Stimulated activated CD8-positive, alpha-beta memory T cell treated with anti-CD3 and anti-CD28 coated beads, Interleukin-15, amount 100 ng/mL, for 4 hours (primary cell): Measurements from ENCODE around the gene UBE2I.
A peak's percentile ranks its signal among the peaks of the same experiment; 100 is the strongest.

ENCODE experiments used
- DNase-seq, 2 donors: peaks; one replicate each; pipeline ENCODE4 v3.0.0-alpha.2; 2020; ENCODE audit warnings: low read depth in 2 of 2

UBE2I gene

DNA sequence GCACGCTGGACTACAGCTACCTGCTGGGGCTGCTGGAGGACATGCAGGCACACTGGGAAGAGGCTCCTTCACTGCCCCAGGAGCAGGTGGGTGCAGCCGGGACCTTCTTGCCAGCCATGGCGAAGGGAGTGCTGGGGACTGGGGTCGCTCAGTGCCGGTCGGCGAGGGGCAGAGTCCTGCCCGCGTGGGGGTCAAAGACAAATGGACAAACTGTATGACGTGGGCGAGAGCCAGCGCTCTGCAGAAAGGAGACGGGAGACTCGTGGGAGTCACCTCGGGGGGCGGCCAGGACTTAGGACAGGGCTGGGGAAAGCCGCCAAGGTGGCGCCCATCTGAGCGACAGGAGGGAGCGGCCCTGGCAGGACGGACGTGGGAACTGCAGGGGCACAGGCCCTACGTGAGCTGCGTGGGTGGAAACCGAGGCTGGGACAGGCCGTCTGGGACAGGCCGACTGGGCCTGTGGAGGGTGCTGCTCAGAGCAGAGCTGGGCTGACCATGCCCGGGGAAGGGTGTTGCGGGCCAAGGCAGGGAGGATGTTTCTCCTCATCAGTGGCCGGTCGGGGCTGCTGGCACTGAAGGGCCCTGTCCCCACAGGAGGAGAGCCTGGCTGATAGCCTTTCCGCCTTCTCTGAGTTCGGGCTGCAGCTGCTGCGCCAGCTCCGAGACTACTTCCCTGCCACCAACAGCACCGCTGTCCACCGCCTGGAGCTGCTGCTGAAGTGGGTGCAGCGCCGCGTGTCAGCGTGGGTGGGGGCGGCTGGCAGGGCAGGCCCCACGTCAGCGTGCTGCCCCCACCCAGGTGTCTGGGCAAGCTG, 34.2 kb downstream of the UBE2I start:
- no peak for DNase-seq

DNA sequence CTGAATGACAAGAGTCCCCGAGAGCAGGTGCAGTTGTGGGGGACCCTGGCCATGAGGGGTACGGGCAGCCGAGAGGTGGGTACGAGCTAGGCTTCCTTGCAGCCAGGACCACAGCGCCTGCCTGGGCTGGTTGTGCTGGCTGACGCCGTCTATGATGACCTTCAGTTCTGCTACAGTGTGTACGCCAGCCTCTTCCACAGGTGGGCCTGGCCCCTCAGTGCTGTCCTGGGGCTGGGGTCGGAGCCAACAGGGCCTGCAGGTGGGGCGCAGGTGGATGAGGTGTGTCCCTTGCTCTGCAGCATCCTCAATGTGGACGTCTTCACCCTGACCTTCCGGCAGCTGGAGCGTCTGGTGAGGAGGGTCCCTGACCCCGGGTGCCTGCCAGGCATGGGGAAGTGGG, 35.1 kb downstream of the UBE2I start:
- no peak for DNase-seq

- no peak for DNase-seq
Observed at GRCh38 chr16:1345087-1345486, 35.7 kb downstream of the UBE2I start.

- DNase-seq = no peak
Observed at GRCh38 chr16:1345651-1346421, 36.4 kb downstream of the UBE2I start.

DNA sequence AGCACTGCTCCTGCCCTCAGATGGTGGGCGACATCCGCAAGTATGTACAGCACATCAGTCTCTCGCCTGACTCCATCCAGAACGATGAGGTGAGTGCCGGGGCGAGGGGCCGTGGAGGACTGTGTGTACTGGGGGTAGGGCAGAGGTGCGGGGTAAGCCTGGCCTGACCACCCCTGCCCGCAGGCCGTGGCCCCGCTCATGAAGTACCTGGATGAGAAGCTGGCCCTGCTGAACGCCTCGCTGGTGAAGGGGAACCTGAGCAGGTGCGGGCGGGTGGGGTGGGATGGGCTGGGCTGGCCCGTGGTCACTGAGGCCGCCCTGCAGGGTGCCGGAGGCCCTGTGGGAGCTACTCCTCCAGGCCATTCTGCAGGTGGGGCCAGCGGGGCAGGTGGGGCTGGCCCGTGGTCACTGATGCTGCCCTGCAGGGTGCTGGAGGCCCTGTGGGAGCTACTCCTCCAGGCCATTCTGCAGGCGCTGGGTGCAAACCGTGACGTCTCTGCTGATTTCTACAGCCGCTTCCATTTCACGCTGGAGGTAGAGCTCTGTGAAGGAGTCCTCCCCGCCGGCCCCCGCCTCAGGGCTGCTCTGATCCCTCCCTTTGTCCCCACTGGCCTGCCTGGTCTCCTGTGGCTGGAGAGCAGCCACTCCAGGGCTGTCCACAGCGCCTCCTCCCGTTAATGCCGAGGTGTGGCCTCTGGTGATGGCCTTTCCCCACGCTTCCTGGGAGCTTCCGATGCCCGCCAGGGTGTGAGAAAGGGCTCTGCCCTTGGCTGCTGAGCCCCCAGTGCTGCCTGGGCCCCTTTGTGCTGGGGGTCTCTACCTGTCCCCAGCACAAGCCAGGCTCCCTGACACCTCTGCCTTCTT, 37.2 kb downstream of the UBE2I start:
- DNase-seq = no peak

DNA sequence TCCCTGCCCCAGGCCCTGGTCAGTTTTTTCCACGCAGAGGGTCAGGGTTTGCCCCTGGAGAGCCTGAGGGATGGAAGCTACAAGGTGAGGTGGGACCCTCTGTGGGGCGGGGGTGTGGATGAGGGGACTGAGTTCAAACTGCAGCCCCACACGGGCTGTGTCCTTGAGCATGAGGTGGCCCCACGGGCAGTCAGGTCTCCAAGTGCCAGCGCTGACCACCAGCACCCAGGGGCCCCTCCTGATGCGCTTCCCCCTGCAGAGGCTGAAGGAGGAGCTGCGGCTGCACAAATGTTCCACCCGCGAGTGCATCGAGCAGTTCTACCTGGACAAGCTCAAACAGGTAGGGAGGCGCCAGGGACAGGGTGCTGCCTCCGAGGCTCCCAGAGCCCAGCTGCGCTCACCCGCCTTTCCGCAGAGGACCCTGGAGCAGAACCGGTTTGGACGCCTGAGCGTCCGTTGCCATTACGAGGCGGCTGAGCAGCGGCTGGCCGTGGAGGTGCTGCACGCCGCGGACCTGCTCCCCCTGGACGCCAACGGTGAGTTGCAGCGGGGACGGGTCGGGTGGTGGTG, 37.9 kb downstream of the UBE2I start:
- DNase-seq = no peak

GRCh38 chr16:1347962-1348361, 38.5 kb downstream of the UBE2I start:
- no peak for DNase-seq

DNA sequence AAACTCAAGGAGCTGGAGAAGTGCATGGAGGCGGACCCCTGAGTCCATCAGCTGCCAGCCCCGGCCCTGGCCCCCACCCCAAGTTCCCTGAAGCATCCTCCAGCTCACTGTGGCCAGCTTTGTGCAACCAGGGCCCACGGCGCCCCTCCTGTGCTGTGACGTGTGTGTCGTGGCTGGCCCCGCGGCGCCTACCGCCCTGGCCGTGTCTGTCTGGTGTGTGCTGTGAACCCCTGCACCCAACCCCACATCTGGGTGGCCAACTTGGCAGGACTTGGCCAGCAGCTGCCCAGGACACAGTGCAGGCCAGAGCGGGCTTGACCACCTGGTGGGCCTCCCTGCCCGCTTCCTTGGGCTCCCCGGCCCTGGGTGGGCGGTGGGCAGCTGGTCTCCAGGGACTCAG, 39.0 kb downstream of the UBE2I start:
- DNase-seq = no peak

DNA sequence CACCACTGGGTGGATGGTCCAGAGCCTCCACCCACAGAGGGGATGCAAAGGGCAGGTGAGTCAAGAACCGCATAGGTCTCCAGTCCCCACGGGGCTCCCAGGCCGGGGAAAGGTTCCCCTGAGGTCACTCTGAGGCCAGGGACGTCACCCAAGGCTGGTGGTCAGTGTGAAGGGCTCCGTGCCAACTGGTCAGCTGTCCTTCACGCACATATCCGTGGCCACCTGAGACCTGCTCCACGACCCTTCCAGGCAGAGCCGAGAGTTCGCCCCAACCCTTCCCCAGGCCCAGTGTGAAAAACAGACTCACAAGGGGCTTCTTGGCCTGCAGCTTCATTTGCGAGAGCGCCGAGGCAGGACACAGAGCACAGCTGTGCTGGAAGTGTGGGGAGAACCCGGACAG, 39.5 kb downstream of the UBE2I start:
- no peak for DNase-seq

DNA sequence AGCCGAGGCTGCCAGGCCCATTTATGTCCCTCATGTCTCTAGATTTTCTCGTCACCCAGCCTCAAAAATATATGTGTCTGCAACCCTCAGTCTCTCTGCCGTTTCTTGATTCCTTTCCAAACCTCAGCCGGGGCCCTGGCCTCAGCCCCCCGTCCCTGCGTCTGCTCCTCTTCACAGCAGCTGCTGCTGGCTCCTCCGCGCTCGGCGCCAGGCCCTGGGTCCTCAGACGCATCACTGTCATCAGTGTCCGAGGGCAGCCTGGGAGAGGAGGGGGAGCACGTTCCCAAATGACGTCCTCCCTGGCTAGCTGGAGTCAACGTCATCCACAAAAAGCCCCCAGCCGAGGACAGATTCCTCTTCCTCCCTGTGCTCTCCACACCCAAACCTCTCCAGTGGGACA, 39.9 kb downstream of the UBE2I start:
- DNase-seq = no peak

DNA sequence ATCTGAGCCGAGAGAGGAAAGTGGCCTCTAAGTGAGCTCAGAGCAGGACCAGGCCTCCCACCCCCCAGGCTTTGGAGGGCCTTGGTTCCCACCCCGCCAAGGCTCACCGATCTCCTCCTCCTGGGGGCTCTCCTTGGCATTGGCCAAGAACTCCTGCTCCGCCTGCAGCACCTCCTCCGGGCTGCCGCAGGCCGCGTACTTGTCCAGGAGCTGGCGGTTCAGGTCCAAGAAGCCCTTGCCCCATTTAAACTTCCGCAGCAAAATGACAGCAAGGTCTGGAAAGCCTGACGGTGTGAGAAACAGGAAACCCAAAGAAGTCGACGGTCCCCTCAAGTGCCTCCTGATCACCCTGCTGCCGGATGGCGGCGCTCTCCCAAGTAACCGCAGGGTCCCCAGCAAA, 40.5 kb downstream of the UBE2I start:
- no peak for DNase-seq

- DNase-seq = no peak
Observed at GRCh38 chr16:1350691-1351090, 41.3 kb downstream of the UBE2I start.

DNA sequence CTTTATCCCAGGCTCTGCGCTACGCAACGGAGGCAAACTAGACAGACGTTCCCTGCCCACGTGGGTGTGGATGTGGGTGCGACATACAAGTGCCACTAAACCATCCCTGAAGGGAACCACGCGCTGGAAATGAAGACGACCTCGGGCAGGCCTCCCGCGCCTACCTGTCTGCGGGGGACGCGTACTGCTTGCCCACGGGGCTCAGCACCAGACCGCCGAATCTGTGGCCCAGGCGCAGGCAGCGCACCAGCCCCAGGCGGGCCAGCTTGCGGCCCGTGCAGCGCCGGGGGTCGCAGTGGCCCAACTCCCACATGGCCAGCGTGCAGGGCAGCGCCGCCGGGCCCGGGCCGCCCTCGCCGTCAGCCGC, 41.8 kb downstream of the UBE2I start:
- DNase-seq = no peak

GRCh38 chr16:1351582-1352362, 42.3 kb downstream of the UBE2I start, which contains the start of the genes GNPTG and TSR3:
Gene GNPTG (plus strand): TSS chr16:1351931. CDS start chr16:1351966, 35 bp downstream.
Gene TSR3 (minus strand): TSS chr16:1351878. CDS start chr16:1351804, 74 bp downstream.
- DNase-seq = peak; percentile 51 to 74

- DNase-seq = no peak
Observed at GRCh38 chr16:1354815-1355540, 45.5 kb downstream of the UBE2I start.

DNA sequence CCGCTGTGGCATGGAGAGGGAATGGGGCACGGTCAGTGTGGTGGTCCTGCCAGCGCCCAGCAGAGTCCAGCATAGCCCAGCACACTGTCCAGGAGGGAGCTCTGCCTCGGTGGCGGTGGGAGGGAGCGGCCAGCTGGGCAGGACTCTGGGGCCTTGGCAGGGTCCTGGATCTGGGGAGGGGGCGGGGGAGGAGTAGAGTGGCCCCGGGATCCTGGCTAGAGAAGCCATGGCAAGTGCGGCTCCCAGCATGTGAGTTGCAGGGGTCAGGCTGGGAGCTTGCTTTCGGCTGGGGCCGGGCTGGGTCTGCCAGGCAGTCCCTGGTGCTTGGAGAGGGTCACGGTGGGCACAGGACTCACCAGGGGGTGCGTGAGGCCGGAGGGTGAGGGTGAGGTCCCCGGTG, 46.2 kb downstream of the UBE2I start:
- DNase-seq = no peak

GRCh38 chr16:1356061-1356900, 46.8 kb downstream of the UBE2I start:
- DNase-seq = no peak

GRCh38 chr16:1357906-1358566, 48.6 kb downstream of the UBE2I start:
- DNase-seq = no peak
